Keratinocyte (primary cell): ENCODE measurements around the gene CNOT9. TPM values are rescaled to one million over a fixed set of nuclear protein-coding genes. Genes with fewer than 3 reads are reported as not detected.
"Not testable (repeated sequence)": the region's sequence is repeated elsewhere in the genome, so short reads cannot be mapped to it uniquely, and the experiment has no call there.

Experiments
- DNase-seq: peaks from one replicate; pipeline ENCODE4 v3.0.0-alpha.2; 2011; ENCODE audit warnings: low read depth, missing footprints, low spot score
- FAIRE-seq: peaks from 2 replicates; lab custom pipeline; 2011; peaks lifted over from hg19 to GRCh38; lab: Jason Lieb, UNC
- H2AFZ ChIP-seq: 2 replicates; pipeline ENCODE4 v1.6.0; 2012; ENCODE audit warnings: low read length, control low read depth, inconsistent platforms; ENCODE audit not compliant: control insufficient read depth
- H3K27ac ChIP-seq: 2 replicates; pipeline ENCODE4 v1.5.1; 2011; ENCODE audit warnings: low read length; ENCODE audit not compliant: control insufficient read depth, insufficient read depth
- H3K27me3 ChIP-seq: 3 replicates; pipeline ENCODE4 v1.6.0; 2011; ENCODE audit warnings: low read length; ENCODE audit not compliant: control insufficient read depth, insufficient read depth; ENCODE audit errors: extremely low read depth
- H3K36me3 ChIP-seq, 2 experiments: 2 replicates in 1 of 2; 3 replicates in 1 of 2; pipeline ENCODE4 v1.5.1; 2011; ENCODE audit warnings: low read length in 2 of 2, mild to moderate bottlenecking in 1 of 2; ENCODE audit not compliant: control insufficient read depth in 2 of 2, insufficient read depth in 2 of 2; ENCODE audit errors: extremely low read depth in 1 of 2
- H3K4me1 ChIP-seq: 3 replicates; pipeline ENCODE4 v1.5.1; 2011; ENCODE audit warnings: low read length; ENCODE audit not compliant: control insufficient read depth, insufficient read depth; ENCODE audit errors: extremely low read depth
- H3K4me2 ChIP-seq: 3 replicates; pipeline ENCODE4 v1.6.0; 2011; ENCODE audit warnings: low read depth, low read length; ENCODE audit not compliant: control insufficient read depth, insufficient read depth; ENCODE audit errors: extremely low read depth
- H3K4me3 ChIP-seq, 3 experiments: fragments of 200-600 bp in 1 of 3; sonication (generic) in 1 of 3; 2 replicates in 2 of 3; 3 replicates in 1 of 3; pipeline ENCODE4 v1.5.1; 2011 to 2016; ENCODE audit warnings: low read length in 3 of 3, mild to moderate bottlenecking in 3 of 3, control low read depth in 2 of 3, inconsistent platforms in 1 of 3, low read depth in 1 of 3, mixed read lengths in 1 of 3, mixed run types in 1 of 3, moderate library complexity in 1 of 3; ENCODE audit not compliant: control insufficient read depth in 2 of 3, insufficient read depth in 2 of 3; ENCODE audit errors: extremely low read depth in 1 of 3
- H3K79me2 ChIP-seq: 2 replicates; pipeline ENCODE4 v1.6.0; 2012; ENCODE audit warnings: low read length; ENCODE audit not compliant: control insufficient read depth, insufficient read depth
- H3K9ac ChIP-seq: 3 replicates; pipeline ENCODE4 v1.6.0; 2011; ENCODE audit warnings: low read length; ENCODE audit not compliant: control insufficient read depth, insufficient read depth; ENCODE audit errors: extremely low read depth
- H3K9me1 ChIP-seq: 3 replicates; pipeline ENCODE4 v1.6.0; 2011; ENCODE audit warnings: low read length; ENCODE audit not compliant: control insufficient read depth, insufficient read depth; ENCODE audit errors: extremely low read depth
- H3K9me3 ChIP-seq: 2 replicates; pipeline ENCODE4 v1.5.1; 2012; ENCODE audit warnings: low read depth, low read length; ENCODE audit not compliant: control insufficient read depth
- H4K20me1 ChIP-seq: 3 replicates; pipeline ENCODE4 v1.6.0; 2011; ENCODE audit warnings: low read length; ENCODE audit not compliant: control insufficient read depth, insufficient read depth; ENCODE audit errors: extremely low read depth
- CTCF ChIP-seq, 3 experiments: IDR thresholded peaks in 1 of 3; conservative IDR thresholded peaks in 1 of 3; optimal IDR thresholded peaks in 1 of 3; 2 replicates in 2 of 3; 3 replicates in 1 of 3; pipeline versions ENCODE3 to v1.5.1; 2011; ENCODE audit warnings: low read length in 3 of 3, mild to moderate bottlenecking in 3 of 3, moderate library complexity in 2 of 3, control low read depth in 1 of 3, inconsistent platforms in 1 of 3; ENCODE audit not compliant: insufficient read depth in 2 of 3; ENCODE audit errors: extremely low read depth in 1 of 3
- EZH2 ChIP-seq: IDR thresholded peaks from one replicate; pipeline ENCODE4 v1.6.1; 2012; ENCODE audit warnings: inconsistent platforms, mild to moderate bottlenecking, low read length, moderate library complexity
- dilution Hi-C: fragments of 300-500 bp; cut with MboI; formaldehyde crosslinking; loops from one replicate; pipeline ENCODE4 v1.7.0; 2020; ENCODE audit warnings: low sequenced_read_pairs; ENCODE audit not compliant: extremely low pct_ligation_motif_present
- polyA plus RNA-seq, 5 experiments: library from polyadenylated mRNA; depleted of rRNA in 3 of 5; stranded (reverse) in 3 of 5; stranded (forward) in 1 of 5; unstranded in 1 of 5; fragments of >200 nt; gene quantifications; 1 replicate in 1 of 5; 2 replicates in 3 of 5; 3 replicates in 1 of 5; pipeline versions ENCODE4 v1.2.1 to v1.2.3, GENCODE V29; 2011 to 2012; ENCODE audit warnings: missing spikeins in 2 of 5, low read depth in 1 of 5, low replicate concordance in 1 of 5

Gene CNOT9
- polyA plus RNA-seq, 1 donor (not counting 4 experiments of a cell fraction or from before 2014, with no cell fraction given): 66.7 TPM

GRCh38 chr2:218547978-218548377 lies 20.7 kb upstream of the CNOT9 start:
- DNase-seq (no peak), FAIRE-seq (no peak)
- no peak overlapping the region for H3K27ac ChIP-seq
- no peaks in the 10 kb centered on the region for H3K79me2 ChIP-seq
- no peak overlapping the region for H3K4me2 ChIP-seq
- dilution Hi-C loops: no loop called here
- H3K4me3 ChIP-seq: no peak overlapping the region
- no peak overlapping the region for H2AFZ ChIP-seq
- H3K9me3 ChIP-seq: no peaks in the 10 kb centered on the region
- H3K4me1 ChIP-seq: no peaks in the 10 kb centered on the region
- no peak for TF ChIP-seq CTCF (optimal IDR thresholded peaks at IDR 0.05 in 1 of 3, IDR thresholded peaks at IDR 0.05 in 1 of 3, conservative IDR thresholded peaks at IDR 0.05 in 1 of 3; ENCODE audit: extremely low read depth in 1 of 3, insufficient read depth in 2 of 3, low read length in 3 of 3)
- no peak for TF ChIP-seq EZH2
- no peaks in the 10 kb centered on the region for H3K27me3 ChIP-seq
- peaks cover 6 to 18% of the 10 kb centered on the region in 2 experiments for H3K36me3 ChIP-seq
- H3K9me1 ChIP-seq: no peaks in the 10 kb centered on the region
- no peak overlapping the region for H3K9ac ChIP-seq
- H4K20me1 ChIP-seq: no peaks in the 10 kb centered on the region

GRCh38 chr2:218554225-218554624 lies 14.4 kb upstream of the CNOT9 start:
- H3K4me3 ChIP-seq, DNase-seq, H2AFZ ChIP-seq, H3K4me2 ChIP-seq, FAIRE-seq, H3K79me2 ChIP-seq, H4K20me1 ChIP-seq, H3K9me1 ChIP-seq, H3K27ac ChIP-seq, H3K9me3 ChIP-seq, H3K9ac ChIP-seq, H3K27me3 ChIP-seq, H3K4me1 ChIP-seq, dilution Hi-C loops: not testable (repeated sequence)
- peaks cover 6 to 14% of the 10 kb centered on the region in 2 experiments for H3K36me3 ChIP-seq

- H2AFZ ChIP-seq: no peak overlapping the region
- no peak for FAIRE-seq
- dilution Hi-C loops: no loop called here
Measured at GRCh38 chr2:218555527-218555926, 13.1 kb upstream of the CNOT9 start.

More at GRCh38 chr2:218555527-218555926, 13.1 kb upstream of the CNOT9 start:
- Histone ChIP-seq H3K27ac (no peak overlapping the region), H3K9me3 (no peaks in the 10 kb centered on the region), H3K4me2 (no peak overlapping the region), H3K9me1 (no peaks in the 10 kb centered on the region), H3K4me3 (no peak overlapping the region), H3K36me3 (peaks cover 5 to 14% of the 10 kb centered on the region in 2 experiments), H3K4me1 (no peaks in the 10 kb centered on the region), H3K79me2 (no peaks in the 10 kb centered on the region), H3K27me3 (no peaks in the 10 kb centered on the region), H4K20me1 (no peaks in the 10 kb centered on the region), H3K9ac (no peak overlapping the region)
- no peak for DNase-seq
- TF ChIP-seq CTCF (optimal IDR thresholded peaks at IDR 0.05 in 1 of 3, IDR thresholded peaks at IDR 0.05 in 1 of 3, conservative IDR thresholded peaks at IDR 0.05 in 1 of 3; ENCODE audit: extremely low read depth in 1 of 3, insufficient read depth in 2 of 3, low read length in 3 of 3) (no peak), EZH2 (no peak)
